HCT116 (cell line): ENCODE results near the gene INF2. TPM values are rescaled to one million over a fixed set of nuclear protein-coding genes. Genes with fewer than 3 reads are reported as not detected.

Source experiments
- ATAC-seq: fragments of 200-7000 bp; cut with Tn5 transposase; 2 replicates; pipeline ENCODE4 v1.9.1; 2020; ENCODE audit warnings: mild to moderate bottlenecking, moderate library complexity
- BruUV-seq: library from RNA; stranded (reverse); fragments of 400-500 nt; replicated peaks from 2 replicates; lab custom pipeline; 2021; lab: Mats Ljungman, UMichigan
- CTCF ChIA-PET: fragments of 300-600 bp; sonication (Branson Sonifier 250); formaldehyde crosslinking; loops from one replicate; lab custom pipeline; 2021; ENCODE audit warnings: antibody characterized with exemption; lab: Charles Lee
- POLR2A ChIA-PET: fragments of 300-600, 350-600 bp; sonication (Branson Sonifier 250); formaldehyde crosslinking; loops from one replicate; lab custom pipeline; 2021; ENCODE audit warnings: antibody characterized with exemption; lab: Charles Lee
- RAD21 ChIA-PET, 2 experiments: fragments of 300-600 bp; sonication (Branson Sonifier 250); formaldehyde crosslinking; loops; one replicate each; lab custom pipeline; 2023; ENCODE audit warnings: low total read pairs in 2 of 2; ENCODE audit not compliant: uncharacterized antibody in 2 of 2, unreplicated experiment in 2 of 2, low non-redundant PET in 1 of 2; lab: Charles Lee
- DNase-seq: peaks from one replicate; pipeline ENCODE4 v3.0.0-alpha.2; 2010; ENCODE audit warnings: low read depth, low spot score
- H2AFZ ChIP-seq: fragments of 200-600 bp; shearing (Covaris generic), sonication (generic); 2 replicates; pipeline ENCODE4 v1.6.1; 2017; ENCODE audit warnings: low read depth, mixed run types, mixed read lengths, antibody characterized with exemption, low read length; ENCODE audit not compliant: poor library complexity, severe bottlenecking
- H3K27ac ChIP-seq: 2 replicates; pipeline ENCODE4 v1.5.1; 2012; ENCODE audit warnings: low read depth, low read length
- H3K27me3 ChIP-seq: fragments of 200-600 bp; sonication (generic); 2 replicates; pipeline ENCODE4 v1.6.1; 2016; ENCODE audit warnings: mixed run types, low read length, mixed read lengths; ENCODE audit not compliant: insufficient read depth
- H3K36me3 ChIP-seq, 2 experiments: fragments of 200-500 bp in 1 of 2; fragments of 200-600 bp in 1 of 2; sonication (Bioruptor generic) in 1 of 2; sonication (generic) in 1 of 2; 2 replicates each; pipeline versions ENCODE4 v1.5.1 to v1.6.1; 2014 to 2016; ENCODE audit warnings: low read length in 2 of 2, inconsistent platforms in 1 of 2, mixed read lengths in 1 of 2, mixed run types in 1 of 2; ENCODE audit not compliant: insufficient read depth in 2 of 2, control insufficient read depth in 1 of 2
- H3K4me1 ChIP-seq, 2 experiments: fragments of 200-600 bp in 1 of 2; sonication (generic) in 1 of 2; 2 replicates each; pipeline versions ENCODE4 v1.5.1 to v1.6.1; 2012 to 2017; ENCODE audit warnings: low read length in 2 of 2, inconsistent platforms in 1 of 2, mild to moderate bottlenecking in 1 of 2, mixed read lengths in 1 of 2, mixed run types in 1 of 2, moderate library complexity in 1 of 2; ENCODE audit not compliant: insufficient read depth in 2 of 2, control insufficient read depth in 1 of 2
- H3K4me2 ChIP-seq: fragments of 200-600 bp; sonication (generic); 2 replicates; pipeline ENCODE4 v1.6.1; 2017; ENCODE audit warnings: mixed run types, low read length, mixed read lengths
- H3K4me3 ChIP-seq, 2 experiments: fragments of 200-600 bp in 1 of 2; sonication (generic) in 1 of 2; replicated peaks in 1 of 2; 2 replicates each; pipeline ENCODE4 v1.5.1; 2011 to 2016; ENCODE audit warnings: low read length in 2 of 2, control low read depth in 1 of 2, low read depth in 1 of 2, mild to moderate bottlenecking in 1 of 2, mixed read lengths in 1 of 2, mixed run types in 1 of 2
- H3K79me2 ChIP-seq: fragments of 200-600 bp; sonication (generic); 2 replicates; pipeline ENCODE4 v1.6.1; 2017; ENCODE audit warnings: mild to moderate bottlenecking, mixed run types, low read length, moderate library complexity, mixed read lengths; ENCODE audit not compliant: insufficient read depth
- H3K9ac ChIP-seq: fragments of 200-600 bp; sonication (generic); 2 replicates; pipeline ENCODE4 v1.6.1; 2016; ENCODE audit warnings: low read length, mixed read lengths
- H3K9me2 ChIP-seq: fragments of 200-600 bp; sonication (generic), shearing (Covaris generic); 2 replicates; pipeline ENCODE4 v1.6.1; 2017; ENCODE audit warnings: mixed run types, mild to moderate bottlenecking, moderate library complexity; ENCODE audit not compliant: insufficient read depth
- H3K9me3 ChIP-seq, 2 experiments: fragments of 200-500 bp in 1 of 2; fragments of 200-600 bp in 1 of 2; sonication (Bioruptor generic) in 1 of 2; sonication (generic) in 1 of 2; 2 replicates each; pipeline ENCODE4 v1.6.1; 2014 to 2017; ENCODE audit warnings: low read length in 2 of 2, mixed read lengths in 2 of 2, inconsistent platforms in 1 of 2, low read depth in 1 of 2, mild to moderate bottlenecking in 1 of 2, mixed run types in 1 of 2, moderate library complexity in 1 of 2; ENCODE audit not compliant: control insufficient read depth in 1 of 2, insufficient read depth in 1 of 2
- H4K20me1 ChIP-seq: fragments of 200-600 bp; sonication (generic), shearing (Covaris generic); 2 replicates; pipeline ENCODE4 v1.6.1; 2017; ENCODE audit warnings: mixed run types, mild to moderate bottlenecking, moderate library complexity; ENCODE audit not compliant: insufficient read depth
- CTCF ChIP-seq, 3 experiments: fragments of 200-600 bp in 1 of 3; sonication (generic) in 1 of 3; IDR thresholded peaks in 2 of 3; conservative IDR thresholded peaks in 1 of 3; 2 replicates each; pipeline ENCODE4 v1.5.1; 2012 to 2017; ENCODE audit warnings: low read depth in 2 of 3, low read length in 2 of 3, antibody characterized with exemption in 1 of 3, borderline replicate concordance in 1 of 3, control low read depth in 1 of 3, mild to moderate bottlenecking in 1 of 3, mixed read lengths in 1 of 3, mixed run types in 1 of 3, moderate library complexity in 1 of 3; ENCODE audit not compliant: insufficient read depth in 1 of 3
- EZH2 ChIP-seq: fragments of 200-600 bp; sonication (generic); IDR thresholded peaks from 2 replicates; pipeline ENCODE4 v1.6.1; 2017; ENCODE audit warnings: antibody characterized with exemption, mixed run types
- JUND ChIP-seq: IDR thresholded peaks from 2 replicates; pipeline ENCODE4 v1.6.1; 2012
- REST ChIP-seq: IDR thresholded peaks from 2 replicates; pipeline ENCODE4 v1.6.1; 2012; ENCODE audit warnings: low read depth
- SP1 ChIP-seq: IDR thresholded peaks from 2 replicates; pipeline ENCODE4 v1.6.1; 2012; ENCODE audit warnings: low read depth
- ZNF274 ChIP-seq: fragments of 200-500 bp; sonication (Bioruptor generic); IDR thresholded peaks from 2 replicates; pipeline ENCODE4 v1.6.1; 2014; ENCODE audit warnings: mild to moderate bottlenecking, low read depth, low read length, inconsistent platforms
- intact Hi-C: fragments of 100-400 bp; cut with micrococcal nuclease; formaldehyde crosslinking; loops from 2 replicates; pipeline ENCODE4 v1.10.0; 2022
- total RNA-seq: library from RNA; stranded (reverse); gene quantifications from one replicate; pipeline ENCODE4 v1.2.1, GENCODE V29; 2021; ENCODE audit not compliant: unreplicated experiment
- TF ChIP-seq, protein P1 (sequence below): IDR thresholded peaks from 2 replicates; pipeline ENCODE4 v1.6.1; 2011; ENCODE audit warnings: mild to moderate bottlenecking, low read length, moderate library complexity; ENCODE audit not compliant: insufficient replicate concordance; ENCODE audit errors: extremely low read depth

The INF2 gene
- total RNA-seq, 1 experiment from 2014 or later, result 95.8 TPM

DNA sequence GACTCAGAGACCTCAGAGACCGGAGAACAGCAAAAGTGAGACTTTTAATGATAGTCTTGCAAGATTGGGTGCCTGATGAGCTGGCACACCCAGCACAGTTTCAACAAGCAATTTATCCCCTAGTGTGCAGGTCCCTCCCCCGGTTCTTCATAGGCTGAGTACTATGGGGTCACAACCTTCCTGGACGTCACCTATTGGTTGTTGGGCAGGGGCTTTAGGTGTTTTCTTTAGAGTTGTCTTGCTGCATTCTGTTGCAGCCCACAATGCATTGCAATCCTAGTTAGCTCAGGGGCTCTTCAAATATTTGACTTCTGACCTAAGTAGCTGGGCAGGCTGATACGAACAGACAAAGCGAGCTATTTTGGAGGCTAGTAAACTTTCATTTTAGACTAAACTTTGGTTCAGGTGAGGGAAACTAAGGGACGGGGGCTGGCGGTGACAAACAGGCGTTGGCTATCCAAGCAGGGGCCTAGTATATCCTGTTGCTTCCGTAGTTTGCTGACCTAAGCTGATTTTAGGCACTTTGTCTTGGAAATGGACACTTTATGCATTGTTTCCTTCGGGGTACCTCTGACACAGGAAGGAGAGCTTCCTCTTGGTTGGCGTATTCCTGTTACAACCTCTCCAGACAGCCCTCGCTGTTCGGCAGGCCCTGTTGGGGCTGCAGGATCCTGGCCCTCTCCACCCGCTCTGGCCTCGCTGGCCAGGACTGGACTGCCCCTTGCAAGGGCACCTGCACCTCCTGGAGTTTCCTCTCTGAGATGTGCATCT lies 77.6 kb downstream of the INF2 start:
- H3K27ac ChIP-seq, result no peak overlapping the region
- H3K4me1 ChIP-seq, result peaks cover 3 to 9% of the 10 kb centered on the region in 2 experiments; a peak in 3 of 4 replicates
- no peaks in the 10 kb centered on the region for H3K9me2 ChIP-seq
- TF ChIP-seq ZNF274, result no peak
- no peak for TF ChIP-seq CTCF (IDR thresholded peaks at IDR 0.05 in 2 of 3, conservative IDR thresholded peaks at IDR 0.05 in 1 of 3; ENCODE audit: borderline replicate concordance in 1 of 3, insufficient read depth in 1 of 3, low read depth in 2 of 3, low read length in 2 of 3)
- no peak for TF ChIP-seq JUND
- no peak for TF ChIP-seq EZH2
- TF ChIP-seq REST, result no peak
- TF ChIP-seq, protein P1, sequence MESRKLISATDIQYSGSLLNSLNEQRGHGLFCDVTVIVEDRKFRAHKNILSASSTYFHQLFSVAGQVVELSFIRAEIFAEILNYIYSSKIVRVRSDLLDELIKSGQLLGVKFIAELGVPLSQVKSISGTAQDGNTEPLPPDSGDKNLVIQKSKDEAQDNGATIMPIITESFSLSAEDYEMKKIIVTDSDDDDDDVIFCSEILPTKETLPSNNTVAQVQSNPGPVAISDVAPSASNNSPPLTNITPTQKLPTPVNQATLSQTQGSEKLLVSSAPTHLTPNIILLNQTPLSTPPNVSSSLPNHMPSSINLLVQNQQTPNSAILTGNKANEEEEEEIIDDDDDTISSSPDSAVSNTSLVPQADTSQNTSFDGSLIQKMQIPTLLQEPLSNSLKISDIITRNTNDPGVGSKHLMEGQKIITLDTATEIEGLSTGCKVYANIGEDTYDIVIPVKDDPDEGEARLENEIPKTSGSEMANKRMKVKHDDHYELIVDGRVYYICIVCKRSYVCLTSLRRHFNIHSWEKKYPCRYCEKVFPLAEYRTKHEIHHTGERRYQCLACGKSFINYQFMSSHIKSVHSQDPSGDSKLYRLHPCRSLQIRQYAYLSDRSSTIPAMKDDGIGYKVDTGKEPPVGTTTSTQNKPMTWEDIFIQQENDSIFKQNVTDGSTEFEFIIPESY, result no peak
- no peak for TF ChIP-seq SP1
- no peak for DNase-seq
- no peaks in the 10 kb centered on the region for H3K27me3 ChIP-seq
- ChIA-PET RAD21 (interaction anchor here in 1 of 2 experiments (0.6 kb wide), 1 partner anchor 270 kb away, joined by 5 read pairs; no protein-coding TSS in a partner anchor), CTCF (interaction anchor here (0.8 to 1.6 kb wide), 2 partner anchors 14 to 60 kb away, joined by 3 to 6 read pairs; partner anchors contain the start of gene SIVA1), POLR2A (interaction anchor here (1.1 kb wide), 1 partner anchor 14 kb away, joined by 3 read pairs; the partner anchor contains the start of gene SIVA1)
- no peak overlapping the region for H3K9ac ChIP-seq
- no peak overlapping the region for H3K4me3 ChIP-seq
- H3K9me3 ChIP-seq, result peaks cover 0 to 11% of the 10 kb centered on the region in 2 experiments; a peak in 2 of 4 replicates
- H4K20me1 ChIP-seq, result no peaks in the 10 kb centered on the region
- ATAC-seq, result no peak
- intact Hi-C loops, result no loop called here
- BruUV-seq, result no TSS peak
- H3K4me2 ChIP-seq, result no peak overlapping the region
- H3K79me2 ChIP-seq, result no peaks in the 10 kb centered on the region
- H3K36me3 ChIP-seq, result peaks cover 0 to 18% of the 10 kb centered on the region in 2 experiments; a peak in 3 of 4 replicates
- H2AFZ ChIP-seq, result no peak overlapping the region
